GM19467 (cell line): ENCODE measurements around the gene C4orf51.
"Not testable (repeated sequence)": the region's sequence is repeated elsewhere in the genome, so short reads cannot be mapped to it uniquely, and the experiment has no call there.

Experiments
- ATAC-seq: cut with Tn5 transposase; IDR thresholded peaks from one replicate; pipeline ENCODE4 v1.9.1; 2021; ENCODE audit warnings: mild to moderate bottlenecking, moderate library complexity; ENCODE audit not compliant: unreplicated experiment

Gene C4orf51

GRCh38 chr4:145679991-145680455 is at the start of gene C4orf51:
C4orf51 (plus strand) TSS chr4:145680146; CDS start chr4:145680204, 58 bp downstream.
- ATAC-seq: no peak

GRCh38 chr4:145635117-145635516 is 44.8 kb upstream of the C4orf51 start:
- no peak for ATAC-seq

GRCh38 chr4:145635630-145636029 is 44.3 kb upstream of the C4orf51 start:
- ATAC-seq: no peak

GRCh38 chr4:145639186-145639698 is 40.7 kb upstream of the C4orf51 start:
- no peak for ATAC-seq

GRCh38 chr4:145640236-145640635 is 39.7 kb upstream of the C4orf51 start:
- ATAC-seq: not testable (repeated sequence)

- no peak for ATAC-seq
These were observed 36.7 kb upstream of the C4orf51 start for GRCh38 chr4:145643295-145643694.

- no peak for ATAC-seq
These were observed 35.2 kb upstream of the C4orf51 start for GRCh38 chr4:145644699-145645098.

- ATAC-seq: no peak
These were observed 23.8 kb upstream of the C4orf51 start for GRCh38 chr4:145656156-145656555.

- ATAC-seq: no peak
These were observed 19.9 kb upstream of the C4orf51 start for GRCh38 chr4:145660064-145660463.

- ATAC-seq: no peak
These were observed 16.8 kb upstream of the C4orf51 start for GRCh38 chr4:145663194-145663593.

- ATAC-seq: no peak
These were observed 14.2 kb upstream of the C4orf51 start for GRCh38 chr4:145665773-145666172.

- ATAC-seq: peak; percentile 46
These were observed 9.5 kb upstream of the C4orf51 start for GRCh38 chr4:145670422-145670821.

GRCh38 chr4:145679520-145679919 is 426 bp upstream of the C4orf51 start:
- ATAC-seq: no peak

GRCh38 chr4:145680902-145681301 is 956 bp downstream of the C4orf51 start:
- no peak for ATAC-seq

- ATAC-seq: no peak
These were observed 1.6 kb downstream of the C4orf51 start for GRCh38 chr4:145681518-145681917.

- ATAC-seq: no peak
These were observed 2.0 kb downstream of the C4orf51 start for GRCh38 chr4:145681956-145682355.

GRCh38 chr4:145686991-145687390 is 7.0 kb downstream of the C4orf51 start:
- no peak for ATAC-seq

- ATAC-seq: no peak
These were observed 10.7 kb downstream of the C4orf51 start for GRCh38 chr4:145690610-145691009.

GRCh38 chr4:145691416-145691815 is 11.5 kb downstream of the C4orf51 start:
- ATAC-seq: not testable (repeated sequence)

- no peak for ATAC-seq
These were observed 15.0 kb downstream of the C4orf51 start for GRCh38 chr4:145694929-145695328.

GRCh38 chr4:145697332-145697731 is 17.4 kb downstream of the C4orf51 start:
- no peak for ATAC-seq

- no peak for ATAC-seq
These were observed 18.6 kb downstream of the C4orf51 start for GRCh38 chr4:145698507-145698906.

- no peak for ATAC-seq
These were observed 24.0 kb downstream of the C4orf51 start for GRCh38 chr4:145703850-145704497.
